K562 (cell line): ENCODE measurements around the gene ZFYVE1. TPM values are rescaled to one million over a fixed set of nuclear protein-coding genes. Genes with fewer than 3 reads are reported as not detected.
"Not testable (repeated sequence)": the region's sequence is repeated elsewhere in the genome, so short reads cannot be mapped to it uniquely, and the experiment has no call there.

Experiments
- ATAC-seq: fragments of 200-7000 bp; cut with Tn5 transposase; 3 replicates; pipeline ENCODE4 v1.9.1; 2020; ENCODE audit warnings: moderate library complexity
- BruUV-seq: library from RNA; stranded (reverse); fragments of 400-500 nt; replicated peaks from 2 replicates; lab custom pipeline; 2021; lab: Mats Ljungman, UMichigan
- CTCF ChIA-PET: fragments of 300-600 bp; formaldehyde crosslinking; extraction: SDS; loops from one replicate; lab custom pipeline; 2021; ENCODE audit warnings: low intra/inter-chr PET ratio; lab: Yijun Ruan, JAX
- POLR2A ChIA-PET: fragments of 300-600, 350-650 bp; sonication (Branson Sonifier 250); formaldehyde crosslinking; extraction: SDS; loops from one replicate; lab custom pipeline; 2021; ENCODE audit warnings: antibody characterized with exemption, inconsistent platforms; lab: Yijun Ruan, JAX
- DNase-seq, 4 experiments: peaks; one replicate each; pipeline versions ENCODE4 v3.0.0 to v3.0.0-alpha.2; 2011 to 2018; ENCODE audit warnings: low spot score in 3 of 4, mixed read lengths in 3 of 4; ENCODE audit errors: extremely low read depth in 1 of 4
- FAIRE-seq: peaks from 2 replicates; lab custom pipeline; 2011; peaks lifted over from hg19 to GRCh38; lab: Jason Lieb, UNC
- H2AFZ ChIP-seq: 2 replicates; pipeline ENCODE4 v1.6.0; 2011; ENCODE audit warnings: low read depth, low read length, control low read depth, inconsistent platforms
- H3K27ac ChIP-seq: fragments of 200-600 bp; 3 replicates; pipeline ENCODE4 v1.8.0; 2011; ENCODE audit warnings: low read depth, mild to moderate bottlenecking, control low read depth, inconsistent platforms, low read length, moderate library complexity, mixed read lengths; ENCODE audit errors: extremely low read depth
- H3K27me3 ChIP-seq, 2 experiments: fragments of 300-600 bp in 1 of 2; 2 replicates in 1 of 2; 3 replicates in 1 of 2; pipeline versions ENCODE4 v1.6.0 to v1.8.0; 2011; ENCODE audit warnings: inconsistent platforms in 2 of 2, low read length in 2 of 2, mild to moderate bottlenecking in 1 of 2, mixed read lengths in 1 of 2, moderate library complexity in 1 of 2; ENCODE audit not compliant: control insufficient read depth in 2 of 2, insufficient read depth in 2 of 2
- H3K36me3 ChIP-seq: fragments of 300-600 bp; 3 replicates; pipeline ENCODE4 v1.8.0; 2011; ENCODE audit warnings: mild to moderate bottlenecking, low read length, inconsistent platforms; ENCODE audit not compliant: control insufficient read depth, insufficient read depth
- H3K4me1 ChIP-seq, 2 experiments: fragments of 200-600 bp in 1 of 2; replicated peaks in 1 of 2; 2 replicates in 1 of 2; 3 replicates in 1 of 2; pipeline versions ENCODE4 v1.5.1 to v1.8.0; 2011; ENCODE audit warnings: inconsistent platforms in 2 of 2, low read length in 2 of 2, mild to moderate bottlenecking in 1 of 2, mixed read lengths in 1 of 2, moderate library complexity in 1 of 2; ENCODE audit not compliant: control insufficient read depth in 2 of 2, insufficient read depth in 2 of 2
- H3K4me2 ChIP-seq: 2 replicates; pipeline ENCODE4 v1.6.1; 2011; ENCODE audit warnings: low read length, control low read depth, inconsistent platforms, mixed read lengths; ENCODE audit not compliant: insufficient read depth
- H3K4me3 ChIP-seq: fragments of 200-600 bp; sonication (generic), shearing (Covaris generic); 2 replicates; pipeline ENCODE4 v1.5.1; 2016; ENCODE audit warnings: control low read depth, inconsistent platforms
- H3K79me2 ChIP-seq: fragments of 200-600 bp; 3 replicates; pipeline ENCODE4 v1.8.0; 2011; ENCODE audit warnings: low read length, inconsistent platforms; ENCODE audit not compliant: control insufficient read depth, insufficient read depth
- H3K9ac ChIP-seq, 2 experiments: 2 replicates each; pipeline versions ENCODE4 v1.6.0 to v1.6.1; 2011; ENCODE audit warnings: low read depth in 2 of 2, low read length in 2 of 2, control low read depth in 1 of 2, inconsistent platforms in 1 of 2, mild to moderate bottlenecking in 1 of 2, mixed read lengths in 1 of 2; ENCODE audit not compliant: insufficient read depth in 1 of 2
- H3K9me1 ChIP-seq: one replicate; pipeline ENCODE4 v1.6.0; 2011; ENCODE audit warnings: inconsistent platforms, mild to moderate bottlenecking, low read length, moderate library complexity; ENCODE audit not compliant: control insufficient read depth, insufficient read depth
- H3K9me3 ChIP-seq: replicated peaks from 2 replicates; pipeline ENCODE4 v1.5.1; 2011; ENCODE audit warnings: low read depth, low read length, inconsistent platforms; ENCODE audit not compliant: control insufficient read depth, insufficient read depth
- H4K20me1 ChIP-seq: replicated peaks from 2 replicates; pipeline ENCODE4 v1.6.1; 2011; ENCODE audit warnings: low read length, inconsistent platforms, mixed read lengths; ENCODE audit not compliant: control insufficient read depth, insufficient read depth
- CBFA2T3 ChIP-seq: fragments of 450-650 bp; IDR thresholded peaks from 2 replicates; pipeline ENCODE4 v1.6.1; 2017
- WGBS: fragments of 100-300 bp; shearing (Covaris generic); methylation state at CpG from one replicate; pipeline ENCODE4 v1.1.6; 2016; ENCODE audit warnings: low coverage, mixed read lengths; ENCODE audit not compliant: insufficient coverage; ENCODE audit errors: missing lambda C conversion rate; 5-methylcytosine and 5-hydroxymethylcytosine counted together
- in situ Hi-C: fragments of 300-500 bp; cut with MboI; formaldehyde crosslinking; loops from 4 replicates; pipeline ENCODE4 v1.15.0; 2018; ENCODE audit warnings: inconsistent platforms, mixed read lengths
- intact Hi-C: fragments of 100-400 bp; cut with micrococcal nuclease; formaldehyde crosslinking; loops from 2 replicates; pipeline ENCODE4 v1.14.2; 2022
- polyA plus RNA-seq, 8 experiments: library from polyadenylated mRNA; depleted of rRNA in 4 of 8; stranded (reverse) in 5 of 8; unstranded in 3 of 8; fragments of >200 nt; fragmentation: Nextera tagmentation in 2 of 8; fragmentation: Illumina TruSeq in 1 of 8; extraction: Ambion mirVana in 2 of 8; extraction: Trizol in 1 of 8; gene quantifications; 2 replicates each; pipeline versions ENCODE4 v1.2.1 to v1.2.3, GENCODE V29; 2011 to 2014; ENCODE audit warnings: inconsistent platforms in 1 of 8, missing spikeins in 1 of 8
- total RNA-seq, 7 experiments: library from RNA; depleted of rRNA in 6 of 7; stranded (reverse); fragments of >200 nt in 6 of 7; fragmentation: Illumina TruSeq in 2 of 7; extraction: Trizol in 2 of 7; gene quantifications; 2 replicates each; pipeline versions ENCODE4 v1.2.1 to v1.2.3, GENCODE V29; 2011 to 2021; ENCODE audit warnings: low replicate concordance in 1 of 7

The ZFYVE1 gene
- total and polyA plus RNA-seq, 9 of the 15 experiments (the other 6 are each of a cell fraction or from before 2014, with no cell fraction given): 0.62 to 5.5 (median 3.4) TPM

- H3K27me3 ChIP-seq, H3K36me3 ChIP-seq, H3K4me1 ChIP-seq, ATAC-seq, intact Hi-C loops, in situ Hi-C loops, H3K9me1 ChIP-seq, H3K4me3 ChIP-seq, H3K4me2 ChIP-seq, FAIRE-seq, H3K9me3 ChIP-seq, BruUV-seq, H3K79me2 ChIP-seq, H4K20me1 ChIP-seq, CTCF ChIA-PET, H2AFZ ChIP-seq, H3K27ac ChIP-seq, DNase-seq, H3K9ac ChIP-seq: not testable (repeated sequence)
- POLR2A ChIA-PET: interaction anchor here (0.7 kb wide), 1 partner anchor 19 kb away, joined by 4 read pairs; no protein-coding TSS in a partner anchor
- 0 out of 2 replicates have a peak, but pooled peaks have one; percentile 9 for TF ChIP-seq CBFA2T3
- WGBS: 70% methylated on average over 5 of the region's 10 CpGs
Measured at GRCh38 chr14:73016011-73016410, 10.9 kb downstream of the ZFYVE1 start.

- H3K9me3 ChIP-seq, H3K4me3 ChIP-seq, H3K9ac ChIP-seq, H3K9me1 ChIP-seq, FAIRE-seq, H3K27ac ChIP-seq, H3K4me1 ChIP-seq, H3K36me3 ChIP-seq, H3K4me2 ChIP-seq, H4K20me1 ChIP-seq, H3K27me3 ChIP-seq, BruUV-seq, DNase-seq, H3K79me2 ChIP-seq, in situ Hi-C loops, H2AFZ ChIP-seq, intact Hi-C loops, ATAC-seq, CTCF ChIA-PET: not testable (repeated sequence)
- POLR2A ChIA-PET: interaction anchor here (0.7 kb wide), 1 partner anchor 19 kb away, joined by 4 read pairs; no protein-coding TSS in a partner anchor
- 87% methylated on average over 11 of the region's 14 CpGs for WGBS
Measured at GRCh38 chr14:73015552-73015951, 11.4 kb downstream of the ZFYVE1 start.
